ENCODE data around the gene COX6B2.
"Not testable (repeated sequence)": the region's sequence is repeated elsewhere in the genome, so short reads cannot be mapped to it uniquely, and the experiment has no call there.

Gene COX6B2, protein sequence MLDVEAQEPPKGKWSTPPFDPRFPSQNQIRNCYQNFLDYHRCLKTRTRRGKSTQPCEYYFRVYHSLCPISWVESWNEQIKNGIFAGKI

DNA sequence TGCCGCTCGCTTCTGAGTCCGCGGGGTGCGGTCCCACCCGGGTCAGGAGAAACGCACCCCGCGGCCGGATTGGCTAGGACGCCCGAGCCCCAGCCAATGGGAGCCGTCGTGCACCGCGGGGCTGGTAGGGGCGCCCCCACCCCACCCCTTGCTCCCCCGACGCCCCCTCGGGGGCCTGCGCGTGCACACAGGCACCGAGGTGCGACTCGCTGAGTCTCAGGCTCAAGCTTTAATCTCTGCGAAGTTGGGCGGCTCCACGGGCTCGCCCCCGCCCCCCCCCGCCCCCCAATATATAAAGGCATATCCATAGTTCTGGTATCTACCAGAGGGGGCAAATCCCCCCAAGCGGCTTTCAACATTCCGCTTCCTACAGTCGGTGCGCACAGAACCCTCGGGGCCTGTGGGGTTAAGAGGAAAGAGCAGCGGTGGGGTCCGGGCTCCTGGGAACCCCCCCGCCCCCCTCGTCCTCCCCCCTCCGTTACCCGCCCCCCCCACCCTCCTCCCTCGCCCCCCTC lies at the start of gene COX6B2:
Gene COX6B2, minus strand, starts transcription at position 22 of the 515 bp plus-strand sequence. CDS start 198 bp downstream, outside the sequence.
- DNase-seq (ENCODE audit: low spot score), result no peak

DNA sequence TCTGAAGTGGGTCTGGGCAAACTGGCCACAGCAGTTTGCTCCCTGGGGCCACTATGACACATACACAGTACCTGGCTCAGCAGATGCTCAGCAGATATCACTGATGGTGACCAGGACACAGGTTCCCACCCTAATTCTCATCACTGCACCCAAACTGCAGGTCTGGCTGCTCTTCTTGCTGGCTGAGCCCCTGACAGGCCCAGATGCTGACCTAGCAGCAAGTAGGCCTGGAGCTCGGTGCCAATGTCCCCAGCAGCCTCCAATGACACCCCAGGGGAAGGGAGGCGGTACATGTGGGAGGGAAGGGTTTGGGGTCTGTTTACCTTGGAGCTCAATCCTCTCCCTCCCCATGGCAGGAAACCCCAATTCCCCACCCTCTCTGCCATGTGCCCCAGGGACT lies 48.0 kb upstream of the COX6B2 start:
- DNase-seq (ENCODE audit: low spot score), result no peak

DNA sequence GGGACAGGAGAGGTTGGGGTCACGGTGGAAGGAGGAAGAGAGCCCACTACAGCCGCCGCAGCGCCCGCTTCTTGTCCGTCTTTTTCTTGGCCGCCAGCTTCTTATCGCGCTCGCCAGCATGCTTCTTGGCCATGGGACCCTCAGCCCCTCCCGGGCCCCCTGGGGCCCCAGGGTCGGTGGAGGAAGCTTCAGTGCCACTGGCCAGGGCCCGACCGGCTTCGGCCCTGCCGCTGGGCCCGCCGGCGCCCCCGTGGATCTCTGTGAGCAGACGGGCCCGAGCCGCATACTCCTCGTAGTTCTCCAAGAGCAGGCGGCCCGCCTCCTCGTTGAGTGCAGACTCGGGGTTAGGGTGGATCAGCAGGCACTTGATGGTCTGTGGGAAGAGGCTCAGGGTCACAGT lies 46.9 kb upstream of the COX6B2 start:
- not testable (repeated sequence) for DNase-seq (ENCODE audit: low spot score)

DNA sequence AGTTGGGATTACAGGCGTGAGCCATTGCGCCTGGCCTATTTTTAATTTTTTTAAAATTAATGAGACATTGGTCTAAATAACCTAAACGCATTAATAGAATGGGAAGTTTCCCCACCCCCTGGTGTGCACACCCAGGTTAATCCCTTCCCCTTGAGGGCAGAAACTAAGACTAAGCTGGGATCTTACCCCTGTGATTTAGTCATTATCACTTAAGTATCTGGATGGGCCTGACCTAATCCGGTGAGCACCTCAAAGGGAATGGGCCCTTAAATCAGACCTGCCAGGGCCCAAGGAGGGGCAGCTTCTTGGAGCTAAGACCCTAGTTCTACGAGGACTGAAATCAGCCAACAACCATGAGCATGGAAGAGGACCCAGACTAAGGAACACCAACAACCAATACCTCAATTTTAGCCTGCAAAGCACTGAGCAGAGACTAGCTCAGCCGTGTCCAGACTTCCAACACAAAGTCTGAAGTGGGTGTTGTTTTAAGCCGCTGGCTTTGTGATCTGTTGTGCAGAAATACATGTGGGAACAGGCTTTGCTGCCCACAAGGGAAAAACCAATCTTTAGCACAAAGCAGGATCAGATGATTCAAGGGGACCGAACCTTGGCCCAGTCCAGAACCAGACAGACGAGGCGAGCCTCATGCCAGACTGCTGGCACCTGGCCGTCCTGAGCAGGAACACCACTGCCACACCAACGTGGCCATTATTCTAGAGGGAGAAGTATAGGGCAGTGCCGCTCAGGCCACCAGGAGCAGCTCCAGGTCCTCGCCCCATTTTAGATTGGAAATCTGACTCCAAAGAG lies 46.0 kb upstream of the COX6B2 start:
- no peak for DNase-seq (ENCODE audit: low spot score)

DNA sequence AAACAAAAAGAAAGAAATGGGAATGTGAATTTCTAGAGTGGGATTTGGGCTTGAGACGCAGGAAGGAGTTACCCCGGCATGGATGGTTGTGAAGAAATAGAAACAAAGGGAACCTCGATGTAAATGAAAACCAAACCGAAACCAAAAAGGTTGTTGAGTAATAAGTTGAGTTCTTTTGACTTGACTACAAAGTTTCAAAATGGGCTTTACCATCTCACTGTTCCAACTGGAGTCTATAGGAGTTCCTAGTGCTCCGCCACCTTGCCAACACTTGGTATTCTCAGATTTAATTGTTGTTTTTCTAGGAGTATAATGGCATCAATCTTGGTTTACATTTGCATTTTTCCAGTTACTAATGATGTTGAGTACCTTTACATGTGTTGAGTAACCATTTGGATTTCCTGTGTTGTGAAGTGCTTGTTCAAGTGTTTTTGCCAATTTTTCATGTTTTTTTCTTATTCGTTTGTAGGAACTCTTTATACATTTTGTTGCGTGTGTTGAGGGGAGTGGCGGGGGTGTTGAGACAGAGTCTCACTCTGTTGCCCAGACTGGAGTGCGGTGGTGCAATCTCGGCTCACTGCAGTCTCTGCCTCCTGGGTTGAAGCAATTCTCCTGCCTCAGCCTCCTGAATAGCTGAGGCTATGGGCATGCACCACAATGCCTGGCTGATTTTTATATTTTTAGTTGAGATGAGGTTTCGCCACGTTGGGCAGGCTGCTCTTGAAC lies 43.8 kb upstream of the COX6B2 start:
- DNase-seq (ENCODE audit: low spot score), result no peak

DNA sequence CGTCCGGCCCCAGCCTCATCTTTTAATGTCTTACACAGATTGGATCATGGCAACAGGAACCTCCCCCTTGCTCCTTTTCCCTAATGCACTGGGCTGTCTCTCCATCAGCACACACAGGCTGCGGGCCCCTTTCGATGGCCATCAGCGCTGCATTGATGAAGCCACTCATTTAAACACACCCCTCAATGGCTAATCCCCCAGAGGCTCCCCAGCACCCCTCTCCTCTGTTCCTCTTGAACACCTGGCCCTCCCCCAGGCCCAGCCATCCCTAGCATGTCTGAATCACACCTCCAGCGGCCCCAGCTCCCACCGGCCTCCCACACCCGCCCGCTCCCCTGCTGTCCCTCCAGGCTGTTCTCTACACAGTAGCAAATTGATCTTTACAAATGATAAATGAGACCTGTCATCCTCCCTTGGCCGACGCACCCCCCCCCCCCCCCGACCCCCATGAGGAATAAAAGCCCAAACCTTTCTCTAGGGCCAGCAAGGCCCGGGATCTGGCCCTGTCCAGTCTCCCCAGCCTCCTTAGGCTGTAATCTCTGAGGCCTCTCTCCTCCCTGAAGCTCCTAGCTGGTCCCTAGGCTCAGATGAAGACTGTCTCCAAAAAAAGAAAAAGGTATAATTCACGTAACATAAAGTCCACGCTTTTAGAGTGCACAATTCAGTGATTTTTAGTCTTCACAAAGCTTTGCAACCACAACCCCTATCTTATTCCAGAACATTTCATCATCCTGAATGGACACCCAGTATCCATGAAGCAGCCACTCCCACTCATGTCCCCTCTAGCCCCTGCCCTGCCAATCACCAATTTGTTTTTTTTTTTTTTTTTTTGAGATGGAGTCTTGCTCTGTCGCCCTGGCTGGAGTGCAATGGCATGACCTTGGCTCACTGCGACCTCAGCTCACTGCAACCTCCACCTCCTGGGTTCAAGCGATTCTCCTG lies 38.6 kb upstream of the COX6B2 start:
- DNase-seq (ENCODE audit: low spot score), result no peak

DNA sequence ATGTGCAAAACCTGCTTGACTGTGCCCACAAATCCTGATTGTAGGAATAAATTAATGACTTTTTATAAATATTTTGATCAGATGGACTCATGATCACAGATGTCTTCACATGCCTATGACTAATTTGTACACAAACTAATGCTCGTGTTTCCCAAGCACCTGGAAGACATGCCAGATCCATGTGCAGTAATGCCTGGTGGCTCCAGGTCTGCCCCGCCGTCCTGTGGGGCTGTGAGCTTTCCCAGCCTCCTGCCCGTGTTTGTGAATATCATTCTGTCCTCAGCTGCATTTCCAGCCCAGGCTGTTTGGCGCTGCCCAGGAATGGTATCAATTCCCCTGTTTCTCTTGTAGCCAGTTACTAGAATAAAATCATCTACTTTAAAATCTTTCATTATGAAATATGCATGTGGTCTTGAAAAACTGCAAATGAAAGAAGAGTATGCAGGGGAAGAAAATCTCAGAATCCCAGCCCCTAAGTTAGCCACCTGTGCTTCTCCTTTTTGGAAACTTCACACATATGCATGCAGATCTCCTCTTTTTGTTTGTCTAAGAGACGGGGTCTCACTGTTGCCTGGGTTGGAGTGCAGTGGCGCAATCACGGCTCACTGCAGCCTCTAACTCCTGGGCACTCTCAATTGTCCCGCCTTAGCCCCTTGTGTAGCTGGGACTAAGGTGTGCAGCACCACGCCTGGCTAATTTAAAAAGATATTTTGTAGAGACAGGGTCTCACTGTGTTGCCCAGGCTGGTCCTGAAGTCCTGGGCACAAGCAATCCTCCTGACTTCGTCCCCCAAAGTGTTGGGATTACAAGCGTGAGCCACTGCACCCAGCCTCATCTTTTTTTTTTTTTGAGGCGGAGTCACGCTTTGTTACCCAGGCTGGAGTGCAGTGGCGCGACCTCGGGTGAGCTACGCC lies 37.4 kb upstream of the COX6B2 start:
- no peak for DNase-seq (ENCODE audit: low spot score)

DNA sequence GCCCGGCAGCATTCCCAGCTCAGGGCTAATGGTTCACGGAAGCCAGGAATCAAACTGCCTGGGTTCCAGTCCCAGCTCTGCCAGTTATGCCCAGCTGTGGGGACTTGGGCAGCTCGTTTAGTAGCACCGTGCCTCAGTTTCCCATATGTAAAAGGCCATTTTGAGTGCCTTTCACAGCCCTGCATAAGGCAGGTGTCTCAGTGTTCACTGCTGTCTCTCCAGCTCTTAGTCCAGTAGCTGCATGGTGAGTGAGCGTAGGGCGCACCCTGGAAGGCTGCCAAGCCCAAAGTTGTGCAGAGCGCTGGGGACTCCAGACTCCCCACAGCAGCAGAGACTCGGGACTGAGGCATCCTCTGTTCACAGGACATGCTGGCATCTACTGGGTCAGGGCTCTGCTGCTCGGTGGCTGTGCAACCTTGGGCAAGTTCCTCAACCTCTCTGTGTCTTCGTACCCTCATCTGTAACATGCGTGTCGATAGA lies 36.7 kb upstream of the COX6B2 start:
- no peak for DNase-seq (ENCODE audit: low spot score)

DNA sequence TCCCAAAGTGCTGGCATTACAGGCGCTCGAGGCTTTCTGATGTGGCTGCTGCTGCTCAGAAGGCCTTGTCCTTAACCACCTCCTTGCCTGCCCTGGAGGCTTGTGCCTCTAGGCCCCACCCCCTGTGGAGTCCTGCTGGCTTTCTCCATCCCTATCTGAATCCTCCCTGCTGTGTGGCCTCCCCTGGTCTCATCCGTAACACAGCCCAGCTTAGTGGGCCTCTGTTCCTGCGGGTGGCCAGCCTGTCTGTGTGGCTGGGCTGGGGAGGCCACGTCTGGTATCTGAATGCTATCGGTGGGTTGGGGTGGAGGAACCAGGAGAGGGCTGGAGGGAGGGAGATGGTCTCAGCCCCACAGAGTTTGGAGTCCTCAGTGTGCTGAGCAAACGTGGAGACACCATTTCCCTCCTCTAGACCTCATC lies 36.0 kb upstream of the COX6B2 start:
- no peak for DNase-seq (ENCODE audit: low spot score)

DNA sequence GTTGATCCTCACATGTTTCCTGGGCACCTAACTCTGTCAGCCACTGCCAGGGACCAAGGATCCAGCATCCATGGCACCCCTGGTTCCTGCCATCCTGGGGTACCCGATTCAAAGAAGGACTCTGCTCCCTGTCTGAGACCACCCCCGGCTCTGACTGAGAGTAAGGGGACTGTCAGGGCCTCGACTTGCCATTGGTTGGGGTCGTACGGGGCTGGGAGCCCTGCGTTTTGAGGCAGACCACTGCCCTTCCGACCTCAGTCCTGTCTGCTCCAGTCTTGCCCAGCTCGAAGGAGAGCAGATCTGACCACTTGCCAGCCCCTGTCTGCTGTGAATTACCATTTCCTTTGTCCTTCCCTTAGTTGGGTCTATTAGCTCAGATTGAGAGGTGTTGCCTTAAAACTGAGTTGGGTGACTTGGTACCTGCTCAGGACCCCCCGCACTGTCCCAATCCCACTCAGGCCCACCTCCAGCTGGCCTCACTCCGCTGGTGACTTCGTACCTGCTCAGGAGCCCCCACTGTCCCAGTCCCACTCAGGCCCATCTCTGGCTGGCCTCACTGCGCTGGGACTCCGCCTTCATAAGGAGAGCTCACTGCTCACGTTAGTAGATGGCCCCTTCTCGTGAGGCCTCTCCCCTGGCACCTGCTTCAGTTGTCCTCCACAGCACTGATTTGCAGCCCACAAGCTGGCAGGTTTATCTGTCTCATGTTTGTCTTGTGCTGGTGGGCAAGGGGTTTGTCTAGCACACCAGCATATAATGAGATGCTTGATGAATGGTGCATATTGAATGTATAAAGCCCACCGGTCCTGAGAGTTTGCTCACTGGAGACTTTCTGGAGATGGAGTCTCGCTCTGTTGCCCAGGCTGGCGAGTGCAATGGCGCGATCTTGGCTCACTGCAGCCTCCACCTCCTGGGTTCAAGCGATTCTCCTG lies 35.1 kb upstream of the COX6B2 start:
- DNase-seq (ENCODE audit: low spot score), result no peak

DNA sequence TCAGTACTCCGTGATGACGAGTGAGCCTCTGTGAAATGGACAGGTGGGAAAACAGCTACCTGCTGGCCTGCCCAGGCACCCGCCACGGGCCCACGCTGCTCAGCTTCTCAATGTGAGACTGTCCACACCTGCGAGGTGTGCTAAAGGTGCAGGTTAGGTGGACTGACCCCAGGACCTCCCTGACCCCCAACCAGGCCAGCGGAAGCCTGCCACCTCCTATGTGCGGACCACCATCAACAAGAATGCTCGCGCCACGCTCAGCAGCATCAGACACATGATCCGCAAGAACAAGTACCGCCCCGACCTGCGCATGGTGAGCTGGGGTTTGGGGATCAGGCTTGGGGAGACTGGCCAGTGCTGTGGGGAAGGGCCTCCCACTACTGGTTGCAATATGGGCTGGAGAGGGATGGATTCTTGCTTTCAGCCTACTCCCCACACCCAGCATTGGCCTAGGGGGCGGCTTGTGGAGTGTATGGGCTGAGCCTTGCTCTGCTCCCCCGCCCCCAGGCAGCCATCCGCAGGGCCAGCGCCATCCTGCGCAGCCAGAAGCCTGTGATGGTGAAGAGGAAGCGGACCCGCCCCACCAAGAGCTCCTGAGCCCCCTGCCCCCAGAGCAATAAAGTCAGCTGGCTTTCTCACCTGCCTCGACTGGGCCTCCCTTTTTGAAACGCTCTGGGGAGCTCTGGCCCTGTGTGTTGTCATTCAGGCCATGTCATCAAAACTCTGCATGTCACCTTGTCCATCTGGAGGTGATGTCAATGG lies 33.4 kb upstream of the COX6B2 start:
- no peak for DNase-seq (ENCODE audit: low spot score)

DNA sequence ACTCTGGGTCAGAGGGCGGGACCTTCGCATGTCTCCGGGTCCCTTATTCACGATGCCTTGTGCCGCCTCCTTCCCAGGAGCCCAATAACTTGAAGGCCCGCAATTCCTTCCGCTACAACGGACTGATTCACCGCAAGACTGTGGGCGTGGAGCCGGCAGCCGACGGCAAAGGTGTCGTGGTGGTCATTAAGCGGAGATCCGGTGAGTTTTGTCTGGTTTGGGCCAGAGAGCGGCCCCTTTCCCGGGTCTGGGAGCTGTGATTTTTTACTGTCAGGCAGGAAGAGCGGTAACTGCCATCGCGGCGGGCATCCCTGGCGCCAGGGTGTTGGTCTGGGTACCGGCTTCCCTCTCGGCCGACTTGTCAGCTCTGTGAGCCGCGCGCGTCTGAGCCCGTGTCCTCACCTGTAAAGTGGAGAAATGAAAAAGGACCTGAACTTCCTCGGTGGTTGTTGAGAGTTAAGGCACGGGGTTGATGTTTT lies 32.0 kb upstream of the COX6B2 start:
- DNase-seq (ENCODE audit: low spot score), result no peak

DNA sequence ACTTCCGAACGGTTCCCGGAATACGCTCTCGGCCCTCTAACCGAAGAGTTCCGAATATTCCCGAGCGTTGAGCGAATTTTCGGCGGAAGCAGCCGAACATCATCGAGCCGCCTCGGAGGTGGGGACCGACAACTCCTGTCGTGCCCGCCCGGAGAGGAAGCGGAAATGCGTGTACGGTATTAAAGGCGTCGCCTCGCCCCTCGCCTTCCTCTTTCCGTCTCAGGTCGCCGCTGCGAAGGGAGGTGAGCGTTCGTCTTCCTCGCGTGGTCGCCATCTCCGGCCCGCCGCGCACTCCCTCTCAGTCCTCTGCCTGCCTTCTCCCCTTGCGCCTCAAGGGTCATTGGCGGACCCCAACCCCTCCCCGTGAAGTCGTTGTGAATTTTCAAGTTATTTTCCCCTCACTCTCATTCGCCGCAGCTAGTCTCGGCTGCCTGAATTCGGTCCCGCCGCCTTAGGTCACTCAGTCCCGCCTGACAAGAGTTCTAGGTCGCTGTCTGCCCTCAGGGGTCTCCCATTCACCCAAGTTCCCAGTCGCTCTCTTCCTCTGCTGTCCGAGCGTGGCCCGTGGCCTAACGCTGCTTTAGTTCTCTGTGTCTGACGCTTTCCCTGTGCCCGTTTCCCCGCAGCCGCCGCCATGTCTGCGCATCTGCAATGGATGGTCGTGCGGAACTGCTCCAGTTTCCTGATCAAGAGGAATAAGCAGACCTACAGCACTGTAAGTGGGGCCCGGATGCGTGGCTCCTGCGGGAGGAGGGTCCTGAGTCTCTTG lies 31.4 kb upstream of the COX6B2 start, which contains the start of gene RPL28:
Gene RPL28, plus strand, starts transcription at position 209 of the 769 bp plus-strand sequence. Its CDS starts 426 bp downstream, at position 635.
- peak; percentile 98 for DNase-seq (ENCODE audit: low spot score)

DNA sequence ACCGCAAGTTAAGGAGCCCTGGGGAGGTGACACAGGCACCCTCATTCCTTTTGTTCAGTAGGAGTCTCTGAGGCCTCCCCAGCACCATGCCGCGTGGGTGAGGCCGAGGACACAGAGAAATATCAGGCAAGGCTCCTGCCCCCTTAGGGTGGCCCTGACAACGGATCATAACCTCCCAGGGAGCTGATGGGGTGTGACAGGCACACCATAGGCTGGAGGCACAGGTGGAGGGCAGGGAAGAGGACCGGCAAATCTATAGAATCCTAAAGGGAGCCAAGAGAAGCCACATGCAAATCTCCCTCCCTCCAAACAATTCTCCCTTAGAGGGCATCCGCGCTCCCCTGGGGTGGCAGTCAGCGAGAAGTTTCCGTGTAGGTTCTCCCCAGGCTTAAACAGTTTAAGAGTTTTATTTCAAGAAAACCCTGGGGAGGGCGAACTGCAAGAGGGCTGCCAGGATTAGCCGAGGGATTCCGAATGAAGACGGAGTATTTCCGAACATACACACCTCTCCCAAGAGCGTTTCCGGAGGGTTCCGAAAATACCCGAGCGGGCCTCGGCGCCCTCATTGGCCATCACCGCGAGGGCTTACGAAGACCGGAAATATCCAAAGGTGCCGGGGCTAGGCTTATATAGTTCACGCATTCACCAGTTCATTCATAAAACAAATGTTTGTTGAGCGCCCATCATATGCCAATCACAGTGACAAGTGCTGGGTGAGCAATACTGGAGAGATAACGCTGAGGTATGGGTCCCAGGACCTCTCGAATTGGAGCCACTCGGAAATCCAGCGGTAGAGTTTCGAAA lies 30.6 kb upstream of the COX6B2 start:
- peak; percentile 90 for DNase-seq (ENCODE audit: low spot score)

DNA sequence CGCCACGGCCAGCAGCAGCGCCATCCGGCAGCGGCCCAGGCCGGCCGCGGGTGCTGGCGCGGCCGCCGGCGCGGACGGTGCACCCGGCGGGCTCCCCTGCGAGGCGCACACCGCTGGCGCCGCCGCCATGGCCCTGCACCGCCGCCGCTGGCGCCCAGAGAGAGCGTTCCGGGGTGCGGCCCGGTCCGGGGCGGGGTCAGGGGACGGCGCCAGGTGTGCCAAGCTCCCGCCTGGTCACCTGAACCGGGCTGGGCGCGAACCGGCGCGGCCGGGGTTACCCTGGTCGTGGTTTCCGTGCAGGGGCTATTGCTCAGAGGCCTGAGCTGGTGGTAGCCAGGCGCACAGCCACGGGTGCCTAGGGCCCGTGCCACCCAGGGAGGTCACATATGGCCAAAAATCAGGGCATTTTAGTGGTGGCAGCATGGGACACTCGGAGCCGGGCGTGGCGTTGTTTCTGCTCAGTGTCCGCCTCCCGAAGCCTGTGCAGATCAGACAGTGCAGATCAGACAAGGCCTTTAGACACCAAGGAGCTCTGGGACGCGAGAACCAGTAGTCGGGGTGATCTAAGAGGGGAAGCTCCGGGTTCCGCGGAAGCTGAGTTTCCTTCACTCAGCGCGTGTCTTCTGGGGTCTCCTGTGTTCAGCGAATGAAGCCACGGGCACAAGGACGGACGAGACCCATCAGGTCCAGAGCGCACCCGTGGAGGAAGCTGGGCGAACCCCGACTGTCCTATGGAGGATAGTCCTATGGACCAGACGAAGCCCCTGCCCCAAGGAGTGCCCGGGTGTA lies 29.8 kb upstream of the COX6B2 start, which contains the start of gene TMEM238:
Gene TMEM238, minus strand, starts transcription at position 162 of the 789 bp plus-strand sequence. Its CDS starts 33 bp downstream, at position 129.
- peak; percentile 29 for DNase-seq (ENCODE audit: low spot score)

Measured in globus pallidus (tissue), 1 donor.